ENCODE results near the gene SEC23IP. TPM values are rescaled to one million over a fixed set of nuclear protein-coding genes. Genes with fewer than 3 reads are reported as not detected.
"Not testable (repeated sequence)": the region's sequence is repeated elsewhere in the genome, so short reads cannot be mapped to it uniquely, and the experiment has no call there.

The SEC23IP gene
- total RNA-seq, 1 experiment from 2014 or later = 116 TPM

GRCh38 chr10:119891849-119892187 lies 712 bp upstream of the SEC23IP start:
- H3K4me1 ChIP-seq = peaks cover 25% of the 10 kb centered on the region
- BruUV-seq (replicated peaks); H3K27me3 ChIP-seq (replicated peaks; ENCODE audit: control insufficient read depth, insufficient read depth, low read length); H3K9me3 Mint-ChIP-seq (ENCODE audit: unreplicated experiment); H3K27me3 Mint-ChIP-seq (ENCODE audit: insufficient read depth, unreplicated experiment); DNase-seq; H3K36me3 ChIP-seq (ENCODE audit: control insufficient read depth, insufficient read depth, low read length); H3K9me3 ChIP-seq: not testable (repeated sequence)
- intact Hi-C loops (cut with micrococcal nuclease; ENCODE audit: unreplicated experiment) = loop anchor here (1.0 to 10.0 kb wide), 3 partner anchors 19 to 295 kb away; no protein-coding TSS in a partner anchor
- H3K27ac Mint-ChIP-seq (ENCODE audit: unreplicated experiment) = peak overlapping the region; percentile 76
- H3K4me1 Mint-ChIP-seq (ENCODE audit: low read depth, unreplicated experiment) = peaks cover 32% of the 10 kb centered on the region
- POLR2A ChIA-PET = interaction anchor here (0.6 to 1.4 kb wide), 5 partner anchors 8 to 204 kb away, joined by 4 to 29 read pairs (median 5); partner anchors contain the start of genes INPP5F and MCMBP
- H3K4me3 ChIP-seq (ENCODE audit: low read depth, low read length) = peak overlapping the region; percentile 93
- peak overlapping the region; percentile 79 for H3K4me3 Mint-ChIP-seq (ENCODE audit: unreplicated experiment)
- CTCF ChIA-PET = interaction anchor here (0.6 to 0.7 kb wide), 2 partner anchors 9 to 19 kb away, joined by 3 read pairs; partner anchors contain the start of gene MCMBP
- H3K36me3 Mint-ChIP-seq (ENCODE audit: insufficient read depth, unreplicated experiment) = peaks cover 31% of the 10 kb centered on the region

DNA sequence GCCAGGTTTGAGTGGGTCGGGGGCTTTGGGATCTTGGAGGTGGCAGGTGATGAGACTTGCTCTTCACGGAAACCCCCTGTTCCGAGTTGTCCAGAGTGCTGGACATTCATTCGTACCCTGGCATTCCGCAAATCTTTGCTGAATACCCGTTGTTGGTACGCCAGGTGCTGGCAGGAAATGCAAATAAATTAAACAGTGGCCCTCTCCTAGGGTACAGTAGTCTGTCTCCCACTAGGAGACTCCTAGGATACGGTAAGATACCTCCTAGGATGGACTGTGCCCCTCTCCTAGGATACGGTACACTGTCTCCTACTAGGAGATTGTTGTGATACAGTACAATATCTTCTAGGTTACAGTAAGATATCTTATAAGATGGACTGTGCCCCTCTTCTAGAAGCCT lies 544 bp downstream of the SEC23IP start:
- BruUV-seq (replicated peaks) = TSS peak; percentile 44
- H3K27me3 Mint-ChIP-seq (ENCODE audit: insufficient read depth, unreplicated experiment) = no peaks in the 10 kb centered on the region
- intact Hi-C loops (cut with micrococcal nuclease; ENCODE audit: unreplicated experiment) = loop anchor here (10.0 kb wide), 1 partner anchor 208 kb away; no protein-coding TSS in a partner anchor
- H3K9me3 Mint-ChIP-seq (ENCODE audit: unreplicated experiment) = no peaks in the 10 kb centered on the region
- peak overlapping the region; percentile 79 for H3K4me3 Mint-ChIP-seq (ENCODE audit: unreplicated experiment)
- Histone ChIP-seq H3K4me3 (ENCODE audit: low read depth, low read length) (peak overlapping the region; percentile 93), H3K4me1 (peaks cover 33% of the 10 kb centered on the region), H3K27me3 (replicated peaks; ENCODE audit: control insufficient read depth, insufficient read depth, low read length) (no peaks in the 10 kb centered on the region), H3K9me3 (no peaks in the 10 kb centered on the region; the same call in none of the 2 replicates), H3K36me3 (ENCODE audit: control insufficient read depth, insufficient read depth, low read length) (peaks cover 1% of the 10 kb centered on the region; the same call in 1 of the 2 replicates)
- no peak for DNase-seq
- H3K36me3 Mint-ChIP-seq (ENCODE audit: insufficient read depth, unreplicated experiment) = peaks cover 38% of the 10 kb centered on the region
- TF ChIP-seq, protein P1, sequence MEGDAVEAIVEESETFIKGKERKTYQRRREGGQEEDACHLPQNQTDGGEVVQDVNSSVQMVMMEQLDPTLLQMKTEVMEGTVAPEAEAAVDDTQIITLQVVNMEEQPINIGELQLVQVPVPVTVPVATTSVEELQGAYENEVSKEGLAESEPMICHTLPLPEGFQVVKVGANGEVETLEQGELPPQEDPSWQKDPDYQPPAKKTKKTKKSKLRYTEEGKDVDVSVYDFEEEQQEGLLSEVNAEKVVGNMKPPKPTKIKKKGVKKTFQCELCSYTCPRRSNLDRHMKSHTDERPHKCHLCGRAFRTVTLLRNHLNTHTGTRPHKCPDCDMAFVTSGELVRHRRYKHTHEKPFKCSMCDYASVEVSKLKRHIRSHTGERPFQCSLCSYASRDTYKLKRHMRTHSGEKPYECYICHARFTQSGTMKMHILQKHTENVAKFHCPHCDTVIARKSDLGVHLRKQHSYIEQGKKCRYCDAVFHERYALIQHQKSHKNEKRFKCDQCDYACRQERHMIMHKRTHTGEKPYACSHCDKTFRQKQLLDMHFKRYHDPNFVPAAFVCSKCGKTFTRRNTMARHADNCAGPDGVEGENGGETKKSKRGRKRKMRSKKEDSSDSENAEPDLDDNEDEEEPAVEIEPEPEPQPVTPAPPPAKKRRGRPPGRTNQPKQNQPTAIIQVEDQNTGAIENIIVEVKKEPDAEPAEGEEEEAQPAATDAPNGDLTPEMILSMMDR (IDR thresholded peaks at IDR 0.05; ENCODE audit: insufficient read depth in 1 of 2, low read depth in 1 of 2, low read length in 1 of 2, severe bottlenecking in 1 of 2, unreplicated experiment in 1 of 2) = no peak
- peak overlapping the region; percentile 76 for H3K27ac Mint-ChIP-seq (ENCODE audit: unreplicated experiment)
- POLR2A ChIA-PET = interaction anchor here (1.0 to 1.4 kb wide), 3 partner anchors 21 to 206 kb away, joined by 4 to 29 read pairs (median 7); partner anchors contain the start of genes INPP5F and MCMBP
- peaks cover 38% of the 10 kb centered on the region for H3K4me1 Mint-ChIP-seq (ENCODE audit: low read depth, unreplicated experiment)
- CTCF ChIA-PET = no interaction called here

DNA sequence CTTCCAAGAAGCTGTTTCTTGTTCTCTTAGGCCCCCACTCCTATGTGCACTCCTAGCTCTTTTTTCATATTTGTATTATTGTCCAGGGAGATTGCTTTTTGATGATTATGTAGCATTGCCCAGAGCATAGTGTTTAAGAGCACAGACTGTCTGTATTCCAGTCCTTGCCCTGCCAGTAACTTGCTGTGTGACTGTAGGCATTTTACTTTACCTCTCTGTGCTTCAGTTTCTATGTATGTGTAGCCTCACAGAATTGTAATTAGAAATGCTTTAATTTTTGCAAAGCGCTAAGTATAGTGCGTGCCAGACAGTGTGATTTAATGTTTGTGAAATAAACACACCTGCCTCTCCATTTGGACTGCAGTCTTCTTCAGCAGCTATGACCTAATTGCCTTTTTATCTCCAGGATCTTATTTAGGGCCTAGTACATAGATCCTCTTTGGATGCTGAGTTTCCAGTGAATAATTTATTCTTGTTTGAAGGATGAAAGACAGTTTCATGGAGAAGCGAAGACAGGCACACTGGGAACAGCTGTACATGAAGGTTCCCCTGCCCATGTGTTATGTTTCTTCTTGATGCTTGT lies 1.4 kb downstream of the SEC23IP start:
- Mint-ChIP-seq H3K4me3 (ENCODE audit: unreplicated experiment) (peak overlapping the region; percentile 79), H3K4me1 (ENCODE audit: low read depth, unreplicated experiment) (peaks cover 32% of the 10 kb centered on the region), H3K27ac (ENCODE audit: unreplicated experiment) (peak overlapping the region; percentile 76), H3K36me3 (ENCODE audit: insufficient read depth, unreplicated experiment) (peaks cover 47% of the 10 kb centered on the region), H3K9me3 (ENCODE audit: unreplicated experiment) (no peaks in the 10 kb centered on the region), H3K27me3 (ENCODE audit: insufficient read depth, unreplicated experiment) (no peaks in the 10 kb centered on the region)
- no peak for DNase-seq
- CTCF ChIA-PET = no interaction called here
- Histone ChIP-seq H3K4me3 (ENCODE audit: low read depth, low read length) (peak overlapping the region; percentile 11), H3K4me1 (peaks cover 33% of the 10 kb centered on the region), H3K36me3 (ENCODE audit: control insufficient read depth, insufficient read depth, low read length) (peaks cover 4% of the 10 kb centered on the region; the same call in 1 of the 2 replicates), H3K9me3 (no peaks in the 10 kb centered on the region; the same call in none of the 2 replicates), H3K27me3 (replicated peaks; ENCODE audit: control insufficient read depth, insufficient read depth, low read length) (no peaks in the 10 kb centered on the region)
- POLR2A ChIA-PET = interaction anchor here (0.7 kb wide), 1 partner anchor 108 kb away, joined by 5 read pairs; no protein-coding TSS in a partner anchor
- TF ChIP-seq, protein P1 (IDR thresholded peaks at IDR 0.05; ENCODE audit: insufficient read depth in 1 of 2, low read depth in 1 of 2, low read length in 1 of 2, severe bottlenecking in 1 of 2, unreplicated experiment in 1 of 2) = no peak
- intact Hi-C loops (cut with micrococcal nuclease; ENCODE audit: unreplicated experiment) = loop anchor here (10.0 kb wide), 1 partner anchor 209 kb away; no protein-coding TSS in a partner anchor
- no TSS peak for BruUV-seq (replicated peaks)
